Fibroblast of lung (primary cell): ENCODE measurements around the gene KRT32. TPM values are rescaled to one million over a fixed set of nuclear protein-coding genes. Genes with fewer than 3 reads are reported as not detected.

Experiments used
- DNase-seq, 2 donors: peaks; one replicate each; pipeline versions ENCODE4 v3.0.0 to v3.0.0-alpha.2; 2010; ENCODE audit warnings: low read depth in 2 of 2
- H2AFZ ChIP-seq: 2 replicates; pipeline ENCODE4 v1.5.1; 2012; ENCODE audit warnings: low read length, control low read depth, inconsistent platforms
- H3K27ac ChIP-seq: 2 replicates; pipeline ENCODE4 v1.5.1; 2011; ENCODE audit warnings: low read length, control low read depth; ENCODE audit not compliant: insufficient read depth
- H3K27me3 ChIP-seq: 2 replicates; pipeline ENCODE4 v1.5.1; 2011; ENCODE audit warnings: mild to moderate bottlenecking, low read length; ENCODE audit not compliant: control insufficient read depth, insufficient read depth
- H3K36me3 ChIP-seq: 2 replicates; pipeline ENCODE4 v1.5.1; 2011; ENCODE audit warnings: low read length; ENCODE audit not compliant: control insufficient read depth, insufficient read depth
- H3K4me1 ChIP-seq: 2 replicates; pipeline ENCODE4 v1.5.1; 2011; ENCODE audit warnings: low read length; ENCODE audit not compliant: control insufficient read depth, insufficient read depth; ENCODE audit errors: extremely low read depth
- H3K4me2 ChIP-seq: 2 replicates; pipeline ENCODE4 v1.5.1; 2011; ENCODE audit warnings: low read length, control low read depth; ENCODE audit not compliant: insufficient read depth; ENCODE audit errors: extremely low read depth
- H3K4me3 ChIP-seq, 4 experiments: fragments of 200-600 bp in 1 of 4; sonication (generic) in 1 of 4; replicated peaks in 1 of 4; 2 replicates each; pipeline ENCODE4 v1.5.1; 2011 to 2016; ENCODE audit warnings: low read length in 4 of 4, low read depth in 3 of 4, mild to moderate bottlenecking in 3 of 4, control low read depth in 2 of 4, inconsistent platforms in 1 of 4, mixed read lengths in 1 of 4; ENCODE audit not compliant: insufficient read depth in 1 of 4; ENCODE audit errors: control extremely low read depth in 1 of 4
- H3K79me2 ChIP-seq: 2 replicates; pipeline ENCODE4 v1.5.1; 2012; ENCODE audit warnings: mild to moderate bottlenecking, low read length, inconsistent platforms; ENCODE audit not compliant: control insufficient read depth, insufficient read depth
- H3K9ac ChIP-seq: 2 replicates; pipeline ENCODE4 v1.5.1; 2011; ENCODE audit warnings: mild to moderate bottlenecking, low read length, control low read depth; ENCODE audit not compliant: insufficient read depth
- H3K9me3 ChIP-seq: 2 replicates; pipeline ENCODE4 v1.5.1; 2012; ENCODE audit warnings: low read depth, low read length; ENCODE audit not compliant: control insufficient read depth, insufficient read depth
- H4K20me1 ChIP-seq: 2 replicates; pipeline ENCODE4 v1.5.1; 2011; ENCODE audit warnings: low read length; ENCODE audit not compliant: control insufficient read depth, insufficient read depth; ENCODE audit errors: extremely low read depth
- CTCF ChIP-seq, 2 donors: IDR thresholded peaks in 1 of 2; conservative IDR thresholded peaks in 1 of 2; 1 replicate in 1 of 2; 2 replicates in 1 of 2; pipeline ENCODE4 v1.5.1; 2011 to 2012; ENCODE audit warnings: low read length in 2 of 2, control low read depth in 1 of 2, inconsistent platforms in 1 of 2, low read depth in 1 of 2, mild to moderate bottlenecking in 1 of 2
- EZH2 ChIP-seq: IDR thresholded peaks from 2 replicates; pipeline ENCODE4 v1.5.1; 2012; ENCODE audit warnings: low read length, control low read depth, mild to moderate bottlenecking; ENCODE audit errors: missing control alignments
- polyA plus RNA-seq, 2 donors: library from polyadenylated mRNA; depleted of rRNA in 1 of 2; stranded (reverse) in 1 of 2; unstranded in 1 of 2; fragments of >200 nt; gene quantifications; 2 replicates each; pipeline ENCODE4 v1.2.1, GENCODE V29; 2011 to 2012; ENCODE audit warnings: missing spikeins in 1 of 2
- total RNA-seq: library from RNA; depleted of rRNA; stranded (reverse); fragments of >200 nt; gene quantifications from 2 replicates; pipeline ENCODE4 v1.2.1, GENCODE V29; 2014

Gene KRT32
- total and polyA plus RNA-seq, 2 donors (not counting 1 experiment from before 2014, with no cell fraction given), result under 0.01 to 0.03 TPM

GRCh38 chr17:41440531-41441033, 26.6 kb downstream of the KRT32 start, which contains the start of gene KRT38:
TSS of gene KRT38 (minus strand) at chr17:41440983. CDS start at chr17:41440921, 62 bp downstream.
- H3K9ac ChIP-seq, result no peak within 1 kb of the TSS
- H3K4me2 ChIP-seq, result no peak within 1 kb of the TSS
- H3K27me3 ChIP-seq, result peaks cover 2% of the 10 kb centered on the region
- no peak within 1 kb of the TSS for H3K4me3 ChIP-seq
- no peaks in the 10 kb centered on the region for H4K20me1 ChIP-seq
- no peaks in the 10 kb centered on the region for H3K4me1 ChIP-seq
- no peak within 1 kb of the TSS for H3K27ac ChIP-seq
- no peak within 1 kb of the TSS for H2AFZ ChIP-seq
- DNase-seq, result no peak
- no peaks in the 10 kb centered on the region for H3K36me3 ChIP-seq
- no peaks in the 10 kb centered on the region for H3K9me3 ChIP-seq
- TF ChIP-seq CTCF (conservative IDR thresholded peaks at IDR 0.05 in 1 of 2, IDR thresholded peaks at IDR 0.05 in 1 of 2; ENCODE audit: low read depth in 1 of 2, low read length in 2 of 2) (no peak), EZH2 (no peak)
- no peaks in the 10 kb centered on the region for H3K79me2 ChIP-seq

- no peak for TF ChIP-seq EZH2
- no peak for TF ChIP-seq CTCF (conservative IDR thresholded peaks at IDR 0.05 in 1 of 2, IDR thresholded peaks at IDR 0.05 in 1 of 2; ENCODE audit: low read depth in 1 of 2, low read length in 2 of 2)
- Histone ChIP-seq H3K27ac (no peak overlapping the region), H2AFZ (no peak overlapping the region), H3K4me3 (no peak overlapping the region), H3K4me1 (no peaks in the 10 kb centered on the region), H3K9ac (no peak overlapping the region), H3K79me2 (no peaks in the 10 kb centered on the region), H4K20me1 (no peaks in the 10 kb centered on the region), H3K27me3 (peaks cover 3% of the 10 kb centered on the region), H3K9me3 (no peaks in the 10 kb centered on the region), H3K4me2 (no peak overlapping the region), H3K36me3 (no peaks in the 10 kb centered on the region)
- no peak for DNase-seq
Measured at GRCh38 chr17:41439375-41439774, 27.8 kb downstream of the KRT32 start.

- Histone ChIP-seq H2AFZ (no peak overlapping the region), H3K36me3 (no peaks in the 10 kb centered on the region), H4K20me1 (no peaks in the 10 kb centered on the region), H3K4me1 (no peaks in the 10 kb centered on the region), H3K4me2 (no peak overlapping the region), H3K79me2 (no peaks in the 10 kb centered on the region), H3K9me3 (no peaks in the 10 kb centered on the region), H3K27ac (no peak overlapping the region), H3K27me3 (peaks cover 7% of the 10 kb centered on the region), H3K4me3 (no peak overlapping the region), H3K9ac (no peak overlapping the region)
- TF ChIP-seq CTCF (conservative IDR thresholded peaks at IDR 0.05 in 1 of 2, IDR thresholded peaks at IDR 0.05 in 1 of 2; ENCODE audit: low read depth in 1 of 2, low read length in 2 of 2) (no peak), EZH2 (no peak)
- no peak for DNase-seq
Measured at GRCh38 chr17:41437769-41438168, 29.4 kb downstream of the KRT32 start.
